Naive thymus-derived CD8-positive, alpha-beta T cell (primary cell): Measurements from ENCODE around the gene FOXD1. TPM values are rescaled to one million over a fixed set of nuclear protein-coding genes. Genes with fewer than 3 reads are reported as not detected.
A peak's percentile ranks its signal among the peaks of the same experiment; 100 is the strongest.
"Not testable (repeated sequence)": the region's sequence is repeated elsewhere in the genome, so short reads cannot be mapped to it uniquely, and the experiment has no call there.

Experiments
- ATAC-seq, 2 donors: fragments of 150-1000 bp; cut with Tn5 transposase in 1 of 2; sonication (Bioruptor Pico), chemical (Tn5 transposase) in 1 of 2; 1 replicate in 1 of 2; 2 replicates in 1 of 2; pipeline ENCODE4 v1.10.0; 2021; ENCODE audit warnings: mild to moderate bottlenecking in 2 of 2, moderate library complexity in 2 of 2
- POLR2A ChIA-PET: fragments of 350-600 bp; sonication (Branson Sonifier 250); formaldehyde crosslinking; loops from one replicate; lab custom pipeline; 2021; ENCODE audit warnings: antibody characterized with exemption; lab: Charles Lee
- DNase-seq, 10 donors: peaks; one replicate each; pipeline versions ENCODE4 v3.0.0 to v3.0.0-alpha.2; 2020 to 2022
- H3K27ac Mint-ChIP-seq, 10 donors: one replicate each; pipeline ENCODE4 v1.8.0; 2020 to 2022; ENCODE audit warnings: mild to moderate bottlenecking in 10 of 10, mixed read lengths in 10 of 10, moderate library complexity in 4 of 10, inconsistent platforms in 1 of 10
- H3K27me3 Mint-ChIP-seq, 5 donors: one replicate each; pipeline ENCODE4 v1.8.0; 2021 to 2022; ENCODE audit warnings: mixed read lengths in 5 of 5
- H3K36me3 Mint-ChIP-seq, 3 donors: one replicate each; pipeline ENCODE4 v1.8.0; 2020 to 2022; ENCODE audit warnings: mixed read lengths in 3 of 3, mild to moderate bottlenecking in 2 of 3, inconsistent platforms in 1 of 3
- H3K4me1 Mint-ChIP-seq, 4 donors: one replicate each; pipeline ENCODE4 v1.8.0; 2021 to 2022; ENCODE audit warnings: mixed read lengths in 4 of 4
- H3K4me3 Mint-ChIP-seq, 10 donors: one replicate each; pipeline ENCODE4 v1.8.0; 2020 to 2022; ENCODE audit warnings: mild to moderate bottlenecking in 10 of 10, mixed read lengths in 10 of 10, moderate library complexity in 6 of 10, inconsistent platforms in 1 of 10
- H3K9me3 Mint-ChIP-seq, 9 donors: one replicate each; pipeline ENCODE4 v1.8.0; 2020 to 2022; ENCODE audit warnings: mixed read lengths in 9 of 9, mild to moderate bottlenecking in 3 of 9, inconsistent platforms in 1 of 9, moderate library complexity in 1 of 9
- polyA plus RNA-seq, 3 donors: library from polyadenylated mRNA; unstranded; fragments of 300-500 nt; fragmentation: Illumina TruSeq; gene quantifications; one replicate each; pipeline ENCODE4 v1.2.3, GENCODE V29; 2021
- total RNA-seq, 8 experiments: library from RNA in 2 of 8; stranded (reverse) in 2 of 8; gene quantifications; one replicate each; pipeline ENCODE4 v1.2.3 and lab custom pipeline; 2021 to 2026

Gene FOXD1
- total and polyA plus RNA-seq, 5 experiments from 2014 or later: not detected

DNA sequence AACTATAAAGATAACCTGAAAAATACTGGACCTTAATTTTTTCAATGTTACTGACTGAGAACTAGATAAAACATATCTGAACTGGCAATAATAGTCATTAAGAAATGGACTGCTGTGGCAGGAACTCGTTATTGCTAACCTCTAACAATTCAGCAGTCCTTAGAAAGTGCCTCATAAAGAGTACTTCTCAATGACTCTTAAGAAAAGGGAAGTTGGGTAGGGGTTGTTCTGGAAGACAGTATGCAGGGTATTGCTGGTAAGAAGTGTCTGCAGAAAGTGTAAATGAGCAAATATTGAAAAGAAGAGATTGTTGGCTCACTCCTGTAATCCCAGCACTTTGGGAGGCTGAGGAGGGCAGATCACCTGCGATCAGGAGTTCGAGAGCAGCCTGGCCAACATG is 27.9 kb downstream of the FOXD1 start:
- DNase-seq: no peak
- H3K27ac Mint-ChIP-seq: no peak overlapping the region
- peaks cover 0 to 5% (median 0%) of the 10 kb centered on the region in 9 donors for H3K9me3 Mint-ChIP-seq
- POLR2A ChIA-PET: no interaction called here
- H3K4me3 Mint-ChIP-seq: peak overlapping the region in 3 of 10 donors; percentile 45 to 65 (median 46)
- peaks cover 53 to 96% (median 72%) of the 10 kb centered on the region in 5 donors for H3K27me3 Mint-ChIP-seq
- H3K4me1 Mint-ChIP-seq: peaks cover 4 to 22% (median 14%) of the 10 kb centered on the region in 4 donors
- H3K36me3 Mint-ChIP-seq: peaks cover 0 to 18% (median 2%) of the 10 kb centered on the region in 3 donors
- no peak for ATAC-seq

DNA sequence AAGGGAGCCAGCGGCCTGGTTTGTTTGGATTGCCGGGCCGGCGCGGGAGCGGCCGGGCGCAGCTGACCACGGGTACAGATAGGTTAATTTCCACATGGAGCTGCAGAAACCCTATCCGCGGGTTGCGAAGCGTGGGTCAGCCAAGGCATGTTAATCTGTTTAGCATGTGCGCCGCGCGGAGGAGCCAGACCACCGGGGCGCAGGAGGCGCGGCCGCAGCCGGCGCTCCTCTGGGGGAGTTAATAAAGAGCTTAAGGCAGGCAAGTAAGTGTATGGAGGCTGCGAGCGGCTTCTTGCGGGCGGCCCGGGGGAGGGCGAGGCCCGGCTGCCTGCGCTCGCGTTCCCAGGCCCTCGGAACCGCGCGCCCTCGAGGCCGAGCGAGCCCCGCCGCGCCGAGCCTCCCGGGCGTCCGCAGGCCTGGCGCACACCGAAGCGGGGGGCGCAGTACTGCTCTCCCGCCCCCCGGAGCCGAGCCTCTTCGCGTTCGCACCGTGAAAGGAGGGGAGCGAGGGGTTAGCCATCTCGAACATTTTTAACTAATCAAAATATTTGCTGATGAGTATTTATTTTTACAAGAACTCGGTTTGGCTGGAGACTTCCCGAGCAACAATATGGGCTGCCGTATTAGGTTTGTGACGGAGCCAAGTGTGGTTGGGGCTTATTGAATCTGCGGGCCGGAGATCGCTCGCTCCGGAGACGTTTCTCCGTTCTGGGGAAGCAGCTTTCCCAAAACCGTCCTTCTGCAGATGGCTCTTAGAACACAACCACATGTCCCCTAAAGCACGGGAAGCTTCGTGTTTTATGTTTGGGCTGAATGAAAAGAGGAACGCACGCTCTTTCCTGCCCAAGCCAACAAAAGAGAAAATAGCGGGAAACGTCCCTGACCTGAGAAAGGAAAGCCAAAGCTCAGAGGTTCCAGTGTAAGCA is 28.8 kb downstream of the FOXD1 start:
- ATAC-seq (peak; percentile 25 to 41), DNase-seq (no peak)
- Mint-ChIP-seq H3K36me3 (peaks cover 2 to 27% (median 2%) of the 10 kb centered on the region in 3 donors), H3K4me1 (peaks cover 4 to 22% (median 14%) of the 10 kb centered on the region in 4 donors), H3K27ac (no peak overlapping the region), H3K4me3 (peak overlapping the region in 9 of 10 donors; percentile 21 to 67 (median 58)), H3K9me3 (peaks cover 0 to 5% (median 0%) of the 10 kb centered on the region in 9 donors), H3K27me3 (peaks cover 60 to 100% (median 77%) of the 10 kb centered on the region in 5 donors)
- POLR2A ChIA-PET: no interaction called here

DNA sequence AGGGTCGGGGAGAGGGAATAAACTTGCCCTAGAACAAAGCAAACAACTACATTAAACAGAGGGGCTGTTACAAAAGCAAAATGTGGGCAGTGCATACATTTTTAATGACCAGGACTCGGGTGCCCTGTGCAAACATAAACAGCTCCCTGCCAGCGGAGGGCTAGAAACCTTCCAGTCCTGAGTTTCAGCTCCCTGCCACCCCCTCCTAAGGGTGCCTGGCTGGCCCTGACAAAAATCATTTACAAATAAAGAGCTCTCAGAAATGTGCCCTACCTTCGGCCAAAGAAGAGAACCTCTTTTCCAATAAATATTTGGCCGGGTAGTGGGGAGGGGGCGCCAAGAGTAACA is 29.5 kb downstream of the FOXD1 start:
- Mint-ChIP-seq H3K4me3 (peak overlapping the region in 6 of 10 donors; percentile 4 to 58 (median 29)), H3K36me3 (peaks cover 2 to 27% (median 2%) of the 10 kb centered on the region in 3 donors)

DNA sequence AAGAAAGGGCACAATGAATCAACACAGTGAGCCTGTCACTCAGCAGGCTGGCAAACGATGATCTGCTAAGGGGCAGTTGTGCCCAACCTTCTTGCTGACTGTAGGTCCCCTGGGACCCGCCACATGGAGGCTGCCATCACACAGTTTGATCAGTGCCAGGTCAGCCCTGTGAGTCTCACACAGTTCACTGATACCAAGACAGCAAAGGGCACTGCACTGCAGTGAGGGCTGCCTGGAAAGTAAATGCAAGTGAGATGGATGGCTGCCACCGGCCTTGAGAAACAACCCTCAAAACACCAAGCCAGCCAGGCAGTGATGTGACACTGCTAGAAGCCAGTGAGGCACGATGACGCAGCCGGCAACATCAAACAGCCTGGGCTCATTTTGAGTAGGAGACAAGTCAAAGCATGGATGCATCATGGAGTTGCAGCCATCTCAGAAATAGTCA is 30.3 kb downstream of the FOXD1 start:
- no peak overlapping the region for H3K27ac Mint-ChIP-seq
- no peak overlapping the region for H3K4me3 Mint-ChIP-seq
- DNase-seq: no peak
- H3K4me1 Mint-ChIP-seq: peaks cover 4 to 22% (median 14%) of the 10 kb centered on the region in 4 donors
- POLR2A ChIA-PET: no interaction called here
- H3K9me3 Mint-ChIP-seq: peaks cover 0 to 8% (median 2%) of the 10 kb centered on the region in 9 donors
- no peak for ATAC-seq
- H3K27me3 Mint-ChIP-seq: peaks cover 61 to 100% (median 79%) of the 10 kb centered on the region in 5 donors
- peaks cover 2 to 32% (median 2%) of the 10 kb centered on the region in 3 donors for H3K36me3 Mint-ChIP-seq

More for the DNA sequence above, 29.5 kb downstream of the FOXD1 start:
- POLR2A ChIA-PET: no interaction called here
- ATAC-seq: no peak
- DNase-seq: no peak
- H3K4me1 Mint-ChIP-seq: peaks cover 4 to 22% (median 14%) of the 10 kb centered on the region in 4 donors
- H3K27me3 Mint-ChIP-seq: peaks cover 59 to 100% (median 78%) of the 10 kb centered on the region in 5 donors
- H3K9me3 Mint-ChIP-seq: peaks cover 0 to 8% (median 2%) of the 10 kb centered on the region in 9 donors
- peak overlapping the region in 1 of 10 donors; percentile 15 for H3K27ac Mint-ChIP-seq

DNA sequence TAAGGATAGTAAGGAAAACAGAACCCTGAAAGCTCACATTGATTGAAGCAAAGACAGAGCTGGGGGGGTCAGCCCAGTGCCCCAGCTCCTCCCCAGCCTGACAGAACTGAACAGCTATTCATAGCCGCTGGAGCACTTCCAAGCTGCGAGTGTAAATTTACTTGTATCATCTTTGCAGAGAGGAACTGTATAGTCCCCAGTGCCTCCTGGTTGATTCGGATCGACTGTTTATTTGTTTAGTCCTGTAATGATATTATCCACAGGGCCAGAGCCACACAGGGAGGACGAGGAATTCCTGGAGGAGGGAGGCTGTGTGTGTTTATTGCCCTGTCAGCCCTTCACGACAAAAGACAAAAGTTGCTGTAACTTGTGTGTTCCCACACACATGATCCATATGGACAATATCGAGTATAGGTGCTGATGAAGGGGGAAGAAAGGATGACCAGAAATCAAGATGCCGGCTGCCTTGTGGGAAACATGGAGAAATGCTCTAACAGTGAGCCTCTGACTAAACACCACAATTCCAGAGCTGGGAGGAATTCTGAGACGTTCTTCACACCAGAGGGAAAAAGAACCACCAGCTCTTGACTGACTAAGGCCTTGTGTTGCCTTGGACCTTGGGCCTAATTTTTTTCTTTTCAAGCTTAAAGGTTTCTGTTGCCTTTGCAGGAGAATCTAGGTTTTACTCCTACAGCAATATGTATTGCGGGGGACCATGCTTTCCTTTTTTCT is 31.1 kb downstream of the FOXD1 start:
- ATAC-seq (no peak), DNase-seq (no peak)
- Mint-ChIP-seq H3K4me3 (peak overlapping the region in 1 of 10 donors; percentile 25), H3K27me3 (peaks cover 62 to 100% (median 80%) of the 10 kb centered on the region in 5 donors), H3K4me1 (peaks cover 4 to 22% (median 14%) of the 10 kb centered on the region in 4 donors), H3K27ac (no peak overlapping the region), H3K36me3 (peaks cover 2 to 35% (median 2%) of the 10 kb centered on the region in 3 donors), H3K9me3 (peaks cover 0 to 12% (median 2%) of the 10 kb centered on the region in 9 donors)
- POLR2A ChIA-PET: no interaction called here

DNA sequence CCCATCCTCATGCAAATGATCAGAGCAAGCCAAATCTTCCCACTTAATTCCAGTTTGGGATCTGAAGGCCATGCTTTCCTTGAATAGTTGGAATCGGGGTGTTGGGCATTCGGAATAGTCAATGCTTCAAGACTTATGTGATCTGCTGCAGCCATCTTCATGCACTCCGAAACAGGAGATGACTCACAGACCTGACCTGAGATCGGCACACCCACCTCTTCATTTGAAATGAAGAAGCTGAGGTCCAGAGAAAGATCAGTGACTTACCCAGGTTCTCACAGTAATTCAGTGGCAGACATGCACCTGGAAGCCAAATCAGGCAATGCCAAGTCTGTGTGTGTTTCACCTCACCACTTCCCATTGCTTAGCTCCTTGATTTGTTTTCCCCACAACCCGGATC is 33.0 kb downstream of the FOXD1 start:
- Mint-ChIP-seq H3K9me3 (peaks cover 0 to 12% (median 2%) of the 10 kb centered on the region in 9 donors), H3K27ac (no peak overlapping the region), H3K27me3 (peaks cover 52 to 85% (median 66%) of the 10 kb centered on the region in 5 donors), H3K4me1 (peaks cover 3 to 18% (median 13%) of the 10 kb centered on the region in 4 donors), H3K4me3 (no peak overlapping the region), H3K36me3 (peaks cover 2 to 24% (median 2%) of the 10 kb centered on the region in 3 donors)
- DNase-seq: no peak
- POLR2A ChIA-PET: no interaction called here
- no peak for ATAC-seq

DNA sequence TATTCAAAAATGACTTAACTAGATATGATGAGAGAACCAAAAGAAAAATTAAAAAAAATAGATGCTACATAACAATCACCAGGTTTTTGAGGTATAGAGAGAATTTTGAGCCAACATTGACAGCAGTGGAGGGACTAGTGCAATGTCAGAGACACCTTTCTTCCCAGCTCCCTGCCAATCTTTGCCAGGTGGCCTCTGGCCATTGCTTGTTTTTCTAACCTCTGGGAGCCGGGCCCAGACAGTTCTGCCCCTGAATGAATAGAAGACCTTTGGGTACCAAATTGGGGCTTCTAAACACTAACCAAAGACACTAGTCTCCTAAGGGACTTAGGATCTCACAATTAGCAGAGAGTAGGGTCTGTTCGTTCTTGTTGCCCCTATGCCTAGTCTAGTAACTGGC is 33.4 kb downstream of the FOXD1 start:
- ATAC-seq (no peak), DNase-seq (no peak)
- Mint-ChIP-seq H3K36me3 (peaks cover 2 to 20% (median 2%) of the 10 kb centered on the region in 3 donors), H3K4me3 (no peak overlapping the region), H3K9me3 (peaks cover 0 to 12% (median 2%) of the 10 kb centered on the region in 9 donors), H3K4me1 (peaks cover 3 to 13% (median 9%) of the 10 kb centered on the region in 4 donors), H3K27ac (no peak overlapping the region), H3K27me3 (peaks cover 47 to 81% (median 63%) of the 10 kb centered on the region in 5 donors)
- POLR2A ChIA-PET: no interaction called here

DNA sequence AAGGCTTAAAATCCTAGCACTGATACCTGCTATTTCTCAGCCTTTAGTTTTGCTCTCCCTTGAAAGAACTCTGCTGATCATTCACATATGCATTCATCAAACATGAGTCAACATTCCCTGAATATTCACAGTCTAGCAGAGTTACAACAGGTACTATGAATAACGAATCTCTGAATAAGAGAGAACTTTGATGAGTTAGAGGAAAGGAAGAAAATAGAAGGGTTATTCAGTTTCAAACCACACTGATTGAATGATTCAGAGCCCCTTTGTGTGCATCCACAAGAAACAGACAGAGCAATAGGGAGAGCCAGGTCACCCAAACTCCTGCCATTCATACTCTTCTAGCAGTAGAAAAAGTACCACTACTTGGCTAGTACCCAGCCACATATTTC is 36.0 kb downstream of the FOXD1 start:
- H3K4me1 Mint-ChIP-seq: no peaks in the 10 kb centered on the region
- no peak overlapping the region for H3K4me3 Mint-ChIP-seq
- H3K9me3 Mint-ChIP-seq: peaks cover 0 to 12% (median 2%) of the 10 kb centered on the region in 9 donors
- H3K27ac Mint-ChIP-seq: no peak overlapping the region
- DNase-seq: no peak
- POLR2A ChIA-PET: no interaction called here
- peaks cover 2 to 17% (median 3%) of the 10 kb centered on the region in 3 donors for H3K36me3 Mint-ChIP-seq
- ATAC-seq: no peak
- H3K27me3 Mint-ChIP-seq: peaks cover 33 to 60% (median 54%) of the 10 kb centered on the region in 5 donors

- Mint-ChIP-seq H3K9me3 (peaks cover 0 to 12% (median 2%) of the 10 kb centered on the region in 9 donors), H3K4me1 (no peaks in the 10 kb centered on the region), H3K27me3 (peaks cover 30 to 60% (median 51%) of the 10 kb centered on the region in 5 donors), H3K4me3 (no peak overlapping the region), H3K27ac (no peak overlapping the region), H3K36me3 (peaks cover 0 to 17% (median 4%) of the 10 kb centered on the region in 3 donors)
- no peak for DNase-seq
- ATAC-seq: no peak
- POLR2A ChIA-PET: no interaction called here
Measured at GRCh38 chr5:73411936-73412596, 36.5 kb downstream of the FOXD1 start.

- Mint-ChIP-seq H3K9me3 (peaks cover 0 to 12% (median 2%) of the 10 kb centered on the region in 9 donors), H3K27me3 (peaks cover 24 to 55% (median 42%) of the 10 kb centered on the region in 5 donors)
- H3K27ac Mint-ChIP-seq, ATAC-seq, H3K36me3 Mint-ChIP-seq, H3K4me1 Mint-ChIP-seq, POLR2A ChIA-PET, DNase-seq, H3K4me3 Mint-ChIP-seq: not testable (repeated sequence)
Measured at GRCh38 chr5:73409927-73410326, 38.6 kb downstream of the FOXD1 start.

GRCh38 chr5:73405691-73406090 is 42.9 kb downstream of the FOXD1 start:
- DNase-seq (no peak), ATAC-seq (no peak)
- POLR2A ChIA-PET: no interaction called here
- Mint-ChIP-seq H3K27ac (no peak overlapping the region), H3K9me3 (no peaks in the 10 kb centered on the region), H3K27me3 (peaks cover 13 to 51% (median 20%) of the 10 kb centered on the region in 5 donors), H3K4me1 (no peaks in the 10 kb centered on the region), H3K4me3 (no peak overlapping the region), H3K36me3 (peaks cover 0 to 2% (median 0%) of the 10 kb centered on the region in 3 donors)

DNA sequence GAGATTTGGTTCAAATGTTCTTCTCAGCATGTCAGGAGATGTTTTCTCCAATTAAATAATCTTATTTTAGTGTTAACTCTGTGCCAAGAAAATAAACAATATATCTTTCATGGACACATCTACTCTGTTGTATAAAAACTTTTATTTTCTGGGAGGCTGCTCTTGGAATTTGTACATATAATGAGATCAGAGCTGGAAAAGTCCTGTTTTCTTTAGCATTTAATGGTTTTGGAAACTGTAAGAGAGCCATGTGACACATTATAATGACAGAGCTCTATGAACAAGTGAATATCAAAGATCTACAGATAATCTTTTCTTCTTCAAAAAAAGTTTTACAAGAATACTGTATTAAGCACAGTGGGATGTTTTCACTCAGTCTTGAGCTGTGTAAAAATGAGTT is 48.8 kb downstream of the FOXD1 start:
- H3K4me1 Mint-ChIP-seq: no peaks in the 10 kb centered on the region
- POLR2A ChIA-PET: no interaction called here
- no peak for ATAC-seq
- no peaks in the 10 kb centered on the region for H3K9me3 Mint-ChIP-seq
- H3K27me3 Mint-ChIP-seq: peaks cover 13 to 65% (median 19%) of the 10 kb centered on the region in 5 donors
- no peak overlapping the region for H3K27ac Mint-ChIP-seq
- no peak overlapping the region for H3K4me3 Mint-ChIP-seq
- peaks cover 0 to 5% (median 0%) of the 10 kb centered on the region in 3 donors for H3K36me3 Mint-ChIP-seq
- DNase-seq: no peak
